K562 (cell line): ENCODE measurements around the gene IQSEC3. TPM values are rescaled to one million over a fixed set of nuclear protein-coding genes. Genes with fewer than 3 reads are reported as not detected.

ENCODE experiments used
- ATAC-seq: fragments of 200-7000 bp; cut with Tn5 transposase; 3 replicates; pipeline ENCODE4 v1.9.1; 2020; ENCODE audit warnings: moderate library complexity
- BruUV-seq: library from RNA; stranded (reverse); fragments of 400-500 nt; replicated peaks from 2 replicates; lab custom pipeline; 2021; lab: Mats Ljungman, UMichigan
- CTCF ChIA-PET: fragments of 300-600 bp; formaldehyde crosslinking; extraction: SDS; loops from one replicate; lab custom pipeline; 2021; ENCODE audit warnings: low intra/inter-chr PET ratio; lab: Yijun Ruan, JAX
- POLR2A ChIA-PET: fragments of 300-600, 350-650 bp; sonication (Branson Sonifier 250); formaldehyde crosslinking; extraction: SDS; loops from one replicate; lab custom pipeline; 2021; ENCODE audit warnings: antibody characterized with exemption, inconsistent platforms; lab: Yijun Ruan, JAX
- DNase-seq, 4 experiments: peaks; one replicate each; pipeline versions ENCODE4 v3.0.0 to v3.0.0-alpha.2; 2011 to 2018; ENCODE audit warnings: low spot score in 3 of 4, mixed read lengths in 3 of 4; ENCODE audit errors: extremely low read depth in 1 of 4
- FAIRE-seq: peaks from 2 replicates; lab custom pipeline; 2011; peaks lifted over from hg19 to GRCh38; lab: Jason Lieb, UNC
- H2AFZ ChIP-seq: 2 replicates; pipeline ENCODE4 v1.6.0; 2011; ENCODE audit warnings: low read depth, low read length, control low read depth, inconsistent platforms
- H3K27ac ChIP-seq: fragments of 200-600 bp; 3 replicates; pipeline ENCODE4 v1.8.0; 2011; ENCODE audit warnings: low read depth, mild to moderate bottlenecking, control low read depth, inconsistent platforms, low read length, moderate library complexity, mixed read lengths; ENCODE audit errors: extremely low read depth
- H3K27me3 ChIP-seq, 2 experiments: fragments of 300-600 bp in 1 of 2; 2 replicates in 1 of 2; 3 replicates in 1 of 2; pipeline versions ENCODE4 v1.6.0 to v1.8.0; 2011; ENCODE audit warnings: inconsistent platforms in 2 of 2, low read length in 2 of 2, mild to moderate bottlenecking in 1 of 2, mixed read lengths in 1 of 2, moderate library complexity in 1 of 2; ENCODE audit not compliant: control insufficient read depth in 2 of 2, insufficient read depth in 2 of 2
- H3K36me3 ChIP-seq: fragments of 300-600 bp; 3 replicates; pipeline ENCODE4 v1.8.0; 2011; ENCODE audit warnings: mild to moderate bottlenecking, low read length, inconsistent platforms; ENCODE audit not compliant: control insufficient read depth, insufficient read depth
- H3K4me1 ChIP-seq, 2 experiments: fragments of 200-600 bp in 1 of 2; replicated peaks in 1 of 2; 2 replicates in 1 of 2; 3 replicates in 1 of 2; pipeline versions ENCODE4 v1.5.1 to v1.8.0; 2011; ENCODE audit warnings: inconsistent platforms in 2 of 2, low read length in 2 of 2, mild to moderate bottlenecking in 1 of 2, mixed read lengths in 1 of 2, moderate library complexity in 1 of 2; ENCODE audit not compliant: control insufficient read depth in 2 of 2, insufficient read depth in 2 of 2
- H3K4me2 ChIP-seq: 2 replicates; pipeline ENCODE4 v1.6.1; 2011; ENCODE audit warnings: low read length, control low read depth, inconsistent platforms, mixed read lengths; ENCODE audit not compliant: insufficient read depth
- H3K4me3 ChIP-seq: fragments of 200-600 bp; sonication (generic), shearing (Covaris generic); 2 replicates; pipeline ENCODE4 v1.5.1; 2016; ENCODE audit warnings: control low read depth, inconsistent platforms
- H3K79me2 ChIP-seq: fragments of 200-600 bp; 3 replicates; pipeline ENCODE4 v1.8.0; 2011; ENCODE audit warnings: low read length, inconsistent platforms; ENCODE audit not compliant: control insufficient read depth, insufficient read depth
- H3K9ac ChIP-seq, 2 experiments: 2 replicates each; pipeline versions ENCODE4 v1.6.0 to v1.6.1; 2011; ENCODE audit warnings: low read depth in 2 of 2, low read length in 2 of 2, control low read depth in 1 of 2, inconsistent platforms in 1 of 2, mild to moderate bottlenecking in 1 of 2, mixed read lengths in 1 of 2; ENCODE audit not compliant: insufficient read depth in 1 of 2
- H3K9me1 ChIP-seq: one replicate; pipeline ENCODE4 v1.6.0; 2011; ENCODE audit warnings: inconsistent platforms, mild to moderate bottlenecking, low read length, moderate library complexity; ENCODE audit not compliant: control insufficient read depth, insufficient read depth
- H3K9me3 ChIP-seq: replicated peaks from 2 replicates; pipeline ENCODE4 v1.5.1; 2011; ENCODE audit warnings: low read depth, low read length, inconsistent platforms; ENCODE audit not compliant: control insufficient read depth, insufficient read depth
- H4K20me1 ChIP-seq: replicated peaks from 2 replicates; pipeline ENCODE4 v1.6.1; 2011; ENCODE audit warnings: low read length, inconsistent platforms, mixed read lengths; ENCODE audit not compliant: control insufficient read depth, insufficient read depth
- ARHGAP35 ChIP-seq: fragments of 450-650 bp; IDR thresholded peaks from 2 replicates; pipeline ENCODE4 v1.6.1; 2018; ENCODE audit not compliant: partially characterized antibody
- EWSR1 ChIP-seq: fragments of 450-650 bp; IDR thresholded peaks from 2 replicates; pipeline ENCODE4 v1.6.1; 2018; ENCODE audit warnings: borderline replicate concordance, mild to moderate bottlenecking, low read depth, moderate library complexity; ENCODE audit not compliant: partially characterized antibody
- FOXJ3 ChIP-seq: sonication (generic); formaldehyde crosslinking; IDR thresholded peaks from 2 replicates; pipeline ENCODE4 v1.4.0; 2020; ENCODE audit warnings: mild to moderate bottlenecking, missing genetic modification reagents
- FOXK1 ChIP-seq: sonication (generic); formaldehyde crosslinking; IDR thresholded peaks from 2 replicates; pipeline ENCODE4 v1.8.0; 2022; ENCODE audit warnings: missing genetic modification reagents, mild to moderate bottlenecking, borderline replicate concordance
- MED1 ChIP-seq: sonication (generic); formaldehyde crosslinking; IDR thresholded peaks from 2 replicates; pipeline ENCODE4 v1.8.1; 2023; ENCODE audit warnings: missing genetic modification reagents, borderline replicate concordance
- MTA1 ChIP-seq: fragments of 450-650 bp; IDR thresholded peaks from 2 replicates; pipeline ENCODE4 v1.6.1; 2017; ENCODE audit warnings: borderline replicate concordance
- NONO ChIP-seq, 2 experiments: fragments of 200-400 bp in 1 of 2; fragments of 450-650 bp in 1 of 2; formaldehyde crosslinking in 1 of 2; IDR thresholded peaks; 2 replicates each; pipeline ENCODE4 v1.6.1; 2017; ENCODE audit warnings: low read depth in 2 of 2, mild to moderate bottlenecking in 2 of 2, moderate library complexity in 2 of 2, low read length in 1 of 2
- POLR3A ChIP-seq: IDR thresholded peaks from 2 replicates; pipeline ENCODE4 v1.6.1; 2011; ENCODE audit warnings: borderline replicate concordance, mild to moderate bottlenecking, moderate library complexity; ENCODE audit not compliant: insufficient read length, insufficient read depth; ENCODE audit errors: extremely low read depth
- PURB ChIP-seq: sonication (generic); formaldehyde crosslinking; IDR thresholded peaks from 2 replicates; pipeline ENCODE4 v1.9.0; 2021; ENCODE audit warnings: low read depth, mild to moderate bottlenecking, missing genetic modification reagents
- RFX7 ChIP-seq: fragments of 250-450 bp; sonication (Bioruptor Pico); IDR thresholded peaks from 2 replicates; pipeline ENCODE4 v1.5.1; 2021; ENCODE audit warnings: mild to moderate bottlenecking
- RHOXF2B ChIP-seq: fragments of 250-450 bp; sonication (Bioruptor Pico); conservative IDR thresholded peaks from 2 replicates; pipeline ENCODE4 v1.5.1; 2021
- STAT5B ChIP-seq: fragments of 250-450 bp; sonication (Bioruptor Pico); IDR thresholded peaks from 2 replicates; pipeline ENCODE4 v1.8.0; 2021; ENCODE audit warnings: mild to moderate bottlenecking, inconsistent platforms
- YY1 ChIP-seq, 3 experiments: IDR thresholded peaks; 2 replicates each; pipeline ENCODE4 v1.6.1; 2011; ENCODE audit warnings: low read length in 2 of 3, mild to moderate bottlenecking in 2 of 3, moderate library complexity in 2 of 3, borderline replicate concordance in 1 of 3, control low read depth in 1 of 3, low read depth in 1 of 3; ENCODE audit not compliant: insufficient read depth in 3 of 3, insufficient replicate concordance in 2 of 3, control insufficient read depth in 1 of 3, insufficient read length in 1 of 3; ENCODE audit errors: extremely low read depth in 1 of 3
- ZNF583 ChIP-seq: fragments of 250-450 bp; sonication (Bioruptor Pico); IDR thresholded peaks from 2 replicates; pipeline ENCODE4 v1.4.0; 2020
- WGBS: fragments of 100-300 bp; shearing (Covaris generic); methylation state at CpG from one replicate; pipeline ENCODE4 v1.1.6; 2016; ENCODE audit warnings: low coverage, mixed read lengths; ENCODE audit not compliant: insufficient coverage; ENCODE audit errors: missing lambda C conversion rate; 5-methylcytosine and 5-hydroxymethylcytosine counted together
- in situ Hi-C: fragments of 300-500 bp; cut with MboI; formaldehyde crosslinking; loops from 4 replicates; pipeline ENCODE4 v1.15.0; 2018; ENCODE audit warnings: inconsistent platforms, mixed read lengths
- intact Hi-C: fragments of 100-400 bp; cut with micrococcal nuclease; formaldehyde crosslinking; loops from 2 replicates; pipeline ENCODE4 v1.14.2; 2022
- polyA plus RNA-seq, 8 experiments: library from polyadenylated mRNA; depleted of rRNA in 4 of 8; stranded (reverse) in 5 of 8; unstranded in 3 of 8; fragments of >200 nt; fragmentation: Nextera tagmentation in 2 of 8; fragmentation: Illumina TruSeq in 1 of 8; extraction: Ambion mirVana in 2 of 8; extraction: Trizol in 1 of 8; gene quantifications; 2 replicates each; pipeline versions ENCODE4 v1.2.1 to v1.2.3, GENCODE V29; 2011 to 2014; ENCODE audit warnings: inconsistent platforms in 1 of 8, missing spikeins in 1 of 8
- total RNA-seq, 7 experiments: library from RNA; depleted of rRNA in 6 of 7; stranded (reverse); fragments of >200 nt in 6 of 7; fragmentation: Illumina TruSeq in 2 of 7; extraction: Trizol in 2 of 7; gene quantifications; 2 replicates each; pipeline versions ENCODE4 v1.2.1 to v1.2.3, GENCODE V29; 2011 to 2021; ENCODE audit warnings: low replicate concordance in 1 of 7
- TF ChIP-seq, protein P1 (sequence below): sonication (generic); formaldehyde crosslinking; IDR thresholded peaks from 2 replicates; pipeline ENCODE4 v1.4.0; 2020; ENCODE audit warnings: mild to moderate bottlenecking, missing genetic modification reagents
- TF ChIP-seq, protein P2 (sequence below): fragments of 450-650 bp; formaldehyde crosslinking; IDR thresholded peaks from 2 replicates; pipeline ENCODE4 v1.4.0; 2020; ENCODE audit warnings: mild to moderate bottlenecking, moderate library complexity

IQSEC3 gene
- total and polyA plus RNA-seq, 9 of the 15 experiments (the other 6 are each of a cell fraction or from before 2014, with no cell fraction given), result under 0.01 to 0.25 (median 0.08) TPM; not detected in 3

DNA sequence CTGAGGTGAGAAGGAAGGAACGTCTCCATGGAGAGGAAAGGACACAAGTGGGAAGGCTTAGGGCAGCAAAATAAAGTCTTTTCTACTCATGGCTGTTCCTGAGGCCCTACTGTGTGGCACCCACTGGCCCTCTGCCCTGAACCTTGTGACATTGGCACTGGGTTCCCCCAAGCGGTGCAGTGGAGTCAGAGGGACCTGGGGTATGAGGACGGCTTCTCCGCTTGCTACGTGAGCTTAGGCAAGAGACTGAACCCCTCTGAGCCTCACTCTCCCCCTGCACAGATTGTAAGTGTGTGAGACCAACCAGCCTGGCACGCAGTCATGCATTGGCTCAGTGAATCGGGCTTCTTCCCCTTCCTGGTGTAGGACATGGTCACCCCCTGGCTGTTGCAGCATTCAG is 127.7 kb downstream of the IQSEC3 start:
- H3K4me3 ChIP-seq, result no peak overlapping the region
- H3K9me3 ChIP-seq, result no peaks in the 10 kb centered on the region
- no peak overlapping the region for H3K4me2 ChIP-seq
- ATAC-seq, result no peak
- FAIRE-seq, result no peak
- H3K9me1 ChIP-seq, result no peaks in the 10 kb centered on the region
- intact Hi-C loops, result no loop called here
- no TSS peak for BruUV-seq
- ChIA-PET POLR2A (interaction anchor here (0.9 kb wide), 1 partner anchor 26 kb away, joined by 3 read pairs; no protein-coding TSS in a partner anchor), CTCF (no interaction called here)
- DNase-seq, result no peak
- peaks cover 4% of the 10 kb centered on the region; the same call in 1 of the 2 replicates for H4K20me1 ChIP-seq
- H2AFZ ChIP-seq, result no peak overlapping the region
- WGBS, result 0% methylated on average over 5 of the region's 7 CpGs
- H3K27ac ChIP-seq, result no peak overlapping the region
- H3K27me3 ChIP-seq, result peaks cover 14 to 60% of the 10 kb centered on the region in 2 experiments; a peak in 4 of 5 replicates
- no peaks in the 10 kb centered on the region for H3K36me3 ChIP-seq
- in situ Hi-C loops, result no loop called here
- no peaks in the 10 kb centered on the region for H3K79me2 ChIP-seq
- TF ChIP-seq POLR3A (no peak), STAT5B (CRISPR knock-in tag) (no peak), FOXK1 (no peak), YY1 (IDR thresholded peaks at IDR 0.05; ENCODE audit: borderline replicate concordance in 1 of 3, control insufficient read depth in 1 of 3, extremely low read depth in 1 of 3, insufficient read depth in 3 of 3, insufficient read length in 1 of 3, insufficient replicate concordance in 2 of 3, low read depth in 1 of 3, low read length in 2 of 3) (no peak), RFX7 (no peak), MED1 (no peak), MTA1 (no peak), ARHGAP35 (no peak), RHOXF2B (no peak), FOXJ3 (CRISPR knock-in tag) (no peak), EWSR1 (no peak), ZNF583 (no peak), PURB (no peak), NONO (IDR thresholded peaks at IDR 0.05; ENCODE audit: low read depth in 2 of 2, low read length in 1 of 2) (no peak)
- TF ChIP-seq, protein P1, sequence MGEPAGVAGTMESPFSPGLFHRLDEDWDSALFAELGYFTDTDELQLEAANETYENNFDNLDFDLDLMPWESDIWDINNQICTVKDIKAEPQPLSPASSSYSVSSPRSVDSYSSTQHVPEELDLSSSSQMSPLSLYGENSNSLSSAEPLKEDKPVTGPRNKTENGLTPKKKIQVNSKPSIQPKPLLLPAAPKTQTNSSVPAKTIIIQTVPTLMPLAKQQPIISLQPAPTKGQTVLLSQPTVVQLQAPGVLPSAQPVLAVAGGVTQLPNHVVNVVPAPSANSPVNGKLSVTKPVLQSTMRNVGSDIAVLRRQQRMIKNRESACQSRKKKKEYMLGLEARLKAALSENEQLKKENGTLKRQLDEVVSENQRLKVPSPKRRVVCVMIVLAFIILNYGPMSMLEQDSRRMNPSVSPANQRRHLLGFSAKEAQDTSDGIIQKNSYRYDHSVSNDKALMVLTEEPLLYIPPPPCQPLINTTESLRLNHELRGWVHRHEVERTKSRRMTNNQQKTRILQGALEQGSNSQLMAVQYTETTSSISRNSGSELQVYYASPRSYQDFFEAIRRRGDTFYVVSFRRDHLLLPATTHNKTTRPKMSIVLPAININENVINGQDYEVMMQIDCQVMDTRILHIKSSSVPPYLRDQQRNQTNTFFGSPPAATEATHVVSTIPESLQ, result no peak
- TF ChIP-seq, protein P2, sequence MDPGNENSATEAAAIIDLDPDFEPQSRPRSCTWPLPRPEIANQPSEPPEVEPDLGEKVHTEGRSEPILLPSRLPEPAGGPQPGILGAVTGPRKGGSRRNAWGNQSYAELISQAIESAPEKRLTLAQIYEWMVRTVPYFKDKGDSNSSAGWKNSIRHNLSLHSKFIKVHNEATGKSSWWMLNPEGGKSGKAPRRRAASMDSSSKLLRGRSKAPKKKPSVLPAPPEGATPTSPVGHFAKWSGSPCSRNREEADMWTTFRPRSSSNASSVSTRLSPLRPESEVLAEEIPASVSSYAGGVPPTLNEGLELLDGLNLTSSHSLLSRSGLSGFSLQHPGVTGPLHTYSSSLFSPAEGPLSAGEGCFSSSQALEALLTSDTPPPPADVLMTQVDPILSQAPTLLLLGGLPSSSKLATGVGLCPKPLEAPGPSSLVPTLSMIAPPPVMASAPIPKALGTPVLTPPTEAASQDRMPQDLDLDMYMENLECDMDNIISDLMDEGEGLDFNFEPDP (CRISPR knock-in tag), result no peak
- no peak overlapping the region for H3K9ac ChIP-seq
- H3K4me1 ChIP-seq, result peaks cover 0 to under 1% of the 10 kb centered on the region in 2 experiments; a peak in 2 of 5 replicates
